AG10803 (cell line): ENCODE measurements around the gene TOX3.

Experiments used
- DNase-seq: peaks from one replicate; pipeline ENCODE4 v3.0.0; 2010; ENCODE audit warnings: low read depth
- H3K4me3 ChIP-seq: 2 replicates; pipeline ENCODE4 v1.5.1; 2011; ENCODE audit warnings: mild to moderate bottlenecking, low read length, control low read depth
- CTCF ChIP-seq: conservative IDR thresholded peaks from 2 replicates; pipeline ENCODE4 v1.5.1; 2011; ENCODE audit warnings: mild to moderate bottlenecking, low read length, control low read depth, inconsistent platforms

TOX3 gene

GRCh38 chr16:52538511-52538910 is 8.4 kb downstream of the TOX3 start:
- no peak overlapping the region for H3K4me3 ChIP-seq
- no peak for TF ChIP-seq CTCF
- no peak for DNase-seq

- no peak overlapping the region for H3K4me3 ChIP-seq
- no peak for DNase-seq
- TF ChIP-seq CTCF = no peak
Measured at GRCh38 chr16:52537516-52537915, 9.4 kb downstream of the TOX3 start.

- no peak overlapping the region for H3K4me3 ChIP-seq
- DNase-seq = no peak
Measured at GRCh38 chr16:52535076-52535475, 11.9 kb downstream of the TOX3 start.

GRCh38 chr16:52533296-52533695 is 13.6 kb downstream of the TOX3 start:
- DNase-seq = no peak
- no peak overlapping the region for H3K4me3 ChIP-seq
- no peak for TF ChIP-seq CTCF

More at GRCh38 chr16:52535076-52535475, 11.9 kb downstream of the TOX3 start:
- no peak for TF ChIP-seq CTCF

- DNase-seq = no peak
- H3K4me3 ChIP-seq = no peak overlapping the region
- no peak for TF ChIP-seq CTCF
Measured at GRCh38 chr16:52532384-52532783, 14.6 kb downstream of the TOX3 start.

- no peak for TF ChIP-seq CTCF
- no peak for DNase-seq
- H3K4me3 ChIP-seq = no peak overlapping the region
Measured at GRCh38 chr16:52529226-52529625, 17.7 kb downstream of the TOX3 start.

- TF ChIP-seq CTCF = no peak
- DNase-seq = no peak
- H3K4me3 ChIP-seq = no peak overlapping the region
Measured at GRCh38 chr16:52528393-52529065, 18.4 kb downstream of the TOX3 start.
